NCI-H128 (cell line): ENCODE measurements around the gene DLGAP3.

ENCODE experiments used
- DNase-seq: peaks from one replicate; lab custom pipeline; 2025; ENCODE audit not compliant: unreplicated experiment; lab: John Stamatoyannopoulos, UW

Gene DLGAP3

DNA sequence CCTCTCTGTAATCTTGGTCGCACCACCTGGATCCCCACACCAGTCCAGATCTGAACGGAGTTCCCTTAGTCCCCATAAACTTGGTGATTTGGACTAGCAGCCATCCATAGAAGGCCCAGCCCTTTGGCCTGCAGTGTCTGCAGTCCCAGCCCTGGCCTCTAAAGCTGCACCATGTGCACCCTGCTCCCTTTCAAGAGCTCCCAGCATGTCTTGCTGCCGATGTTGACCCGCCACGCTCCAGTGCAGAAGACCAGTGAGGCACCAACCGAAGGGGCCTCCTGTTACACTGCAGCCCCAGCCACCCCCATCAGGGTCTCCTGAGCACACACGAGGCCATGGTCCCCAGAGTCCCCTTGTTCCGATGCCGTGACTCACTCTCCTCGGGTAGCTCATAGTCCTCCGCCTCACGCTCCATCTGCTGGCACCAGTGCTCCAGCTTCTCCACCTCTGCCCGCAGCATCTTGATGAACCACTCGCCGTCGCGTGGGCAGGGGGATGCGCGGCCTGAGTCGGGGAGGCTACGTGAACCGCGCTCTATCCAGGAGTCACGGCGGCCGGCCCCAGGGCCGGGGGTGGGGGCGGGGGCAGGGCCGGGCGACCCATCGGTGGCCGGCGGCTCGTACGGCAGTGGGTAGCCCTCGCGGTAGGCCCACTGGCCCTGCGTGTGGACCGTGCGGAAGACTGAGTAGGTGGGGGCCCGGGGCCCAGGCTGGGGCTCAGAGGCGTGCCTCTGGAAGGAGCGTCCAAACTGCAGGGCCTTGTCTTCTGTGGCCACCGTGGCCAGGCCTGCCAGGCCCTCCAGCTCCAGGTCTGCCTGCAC is 61.0 kb downstream of the DLGAP3 start:
- DNase-seq: no peak

GRCh38 chr1:34867415-34867814 is 62.0 kb downstream of the DLGAP3 start:
- DNase-seq: no peak

- DNase-seq: no peak
Observed at GRCh38 chr1:34866762-34867109, 62.7 kb downstream of the DLGAP3 start.

GRCh38 chr1:34865981-34866761 is 63.3 kb downstream of the DLGAP3 start:
- peak; percentile 36 for DNase-seq

- DNase-seq: no peak
Observed at GRCh38 chr1:34865573-34865972, 63.9 kb downstream of the DLGAP3 start.

- no peak for DNase-seq
Observed at GRCh38 chr1:34864759-34865158, 64.7 kb downstream of the DLGAP3 start.

DNA sequence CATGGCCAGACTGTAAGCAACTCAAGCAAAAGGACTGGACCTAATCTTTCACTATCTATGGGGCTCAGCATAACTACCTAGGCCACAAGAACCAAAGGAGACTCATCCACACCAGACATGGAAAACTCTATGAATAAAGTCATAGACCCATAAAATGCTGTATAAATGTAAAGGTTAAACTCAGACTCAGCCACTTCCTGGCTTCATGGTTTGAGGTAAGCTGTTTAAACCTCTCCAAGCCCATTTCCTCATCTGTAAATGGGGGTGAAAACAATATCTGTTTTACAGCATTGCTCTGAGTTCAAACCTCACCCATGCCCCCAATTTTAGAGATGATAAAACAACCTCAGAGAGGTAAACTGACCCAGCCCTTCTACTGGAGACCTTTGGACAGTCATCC is 65.9 kb downstream of the DLGAP3 start:
- DNase-seq: no peak

DNA sequence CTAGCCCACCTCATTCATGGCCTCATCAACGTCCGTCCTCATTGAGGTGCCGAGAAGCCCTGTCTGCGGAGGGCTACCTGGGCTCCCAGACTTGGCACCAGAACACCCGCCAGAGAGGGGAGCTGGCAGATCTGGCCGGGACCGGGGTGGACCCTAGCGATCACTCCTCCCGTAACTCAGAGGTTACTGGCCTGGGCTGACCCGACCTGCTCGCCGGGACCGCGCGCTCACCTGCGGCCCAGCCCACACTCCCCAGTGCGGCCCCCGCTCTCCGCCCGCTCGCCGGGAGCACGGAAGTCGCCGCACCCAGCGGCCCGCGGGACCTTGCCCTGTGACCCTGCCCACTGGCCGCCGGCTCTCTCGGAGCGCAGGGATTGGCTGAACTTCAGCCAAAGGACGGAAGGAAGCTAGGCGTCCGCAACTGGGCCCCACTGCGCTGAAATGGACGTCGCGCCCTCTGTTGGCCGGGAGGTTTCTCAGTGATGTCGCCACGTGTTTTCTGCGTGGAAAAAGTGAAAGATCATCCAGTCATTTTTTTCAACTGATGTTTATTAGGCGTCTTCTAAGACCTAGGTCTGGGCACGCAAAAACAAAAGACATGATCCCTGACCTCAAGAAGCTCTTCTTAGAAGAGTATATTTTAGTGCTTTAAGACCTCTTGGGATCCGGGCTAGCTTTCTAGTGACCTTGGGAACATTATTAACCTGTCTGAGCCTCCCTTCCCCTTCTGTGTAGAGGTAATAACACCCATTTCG is 69.8 kb downstream of the DLGAP3 start, which contains the start of gene SMIM12:
SMIM12 (minus strand) TSS at position 304 of the 755 bp plus-strand sequence. CDS start 3,772 bp downstream, outside the sequence.
- DNase-seq: peak; percentile 81

- no peak for DNase-seq
Observed at GRCh38 chr1:34858901-34859445, 70.5 kb downstream of the DLGAP3 start.

DNA sequence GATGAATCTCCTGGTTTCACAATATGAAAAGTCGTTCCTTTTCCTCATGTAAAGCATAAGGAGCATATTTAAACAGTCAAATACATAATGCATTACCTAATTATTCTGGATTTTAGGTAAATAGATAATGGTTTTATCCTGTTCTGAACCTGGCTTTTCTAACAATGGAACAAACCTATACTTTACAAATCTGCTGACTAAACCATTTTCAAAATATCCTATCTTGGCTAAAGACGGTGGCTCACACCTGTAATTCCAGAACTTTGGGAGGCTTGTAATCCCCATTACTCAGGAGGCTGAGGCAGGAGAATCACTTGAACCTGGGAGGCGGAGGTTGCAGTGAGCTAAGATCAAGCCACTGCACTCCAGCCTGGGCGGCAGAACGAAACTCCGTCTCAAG is 72.8 kb downstream of the DLGAP3 start:
- DNase-seq: no peak

- peak; percentile 95 for DNase-seq
Observed at GRCh38 chr1:34852677-34853217, 76.7 kb downstream of the DLGAP3 start.

DNA sequence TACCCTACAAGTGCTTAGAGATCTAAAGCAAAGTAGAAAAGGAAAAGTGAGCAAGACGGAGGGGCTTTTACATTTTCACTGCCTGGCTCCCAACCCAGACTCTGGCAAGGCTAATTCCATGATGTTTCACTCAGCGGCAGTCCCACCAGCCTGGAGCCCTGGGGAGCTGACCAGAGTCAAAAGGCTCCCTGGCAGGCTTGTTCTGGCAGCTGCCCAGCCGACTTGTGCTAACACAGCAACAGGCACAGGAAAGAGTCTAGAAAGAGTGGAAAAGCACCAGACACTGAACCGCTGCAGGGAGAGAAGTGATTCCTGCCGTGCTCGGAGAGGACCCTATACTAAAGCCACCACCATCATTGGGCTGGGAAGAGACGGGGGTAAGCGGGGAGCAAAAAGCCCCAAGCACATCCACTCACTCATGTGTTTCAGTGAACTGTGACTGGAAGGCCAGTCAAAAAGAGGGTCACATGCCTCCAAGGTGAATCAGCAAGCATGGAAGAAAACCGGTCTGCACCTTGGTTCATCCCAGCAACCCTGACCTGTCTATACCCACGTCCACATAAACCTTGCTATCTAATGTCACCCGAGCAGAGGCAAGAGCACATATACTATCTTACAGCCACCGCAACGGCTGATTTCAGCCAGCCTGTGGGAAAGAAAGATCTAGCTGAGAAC is 77.9 kb downstream of the DLGAP3 start:
- no peak for DNase-seq

GRCh38 chr1:34850382-34850781 is 79.1 kb downstream of the DLGAP3 start:
- no peak for DNase-seq

GRCh38 chr1:34847094-34847493 is 82.4 kb downstream of the DLGAP3 start:
- DNase-seq: no peak

- DNase-seq: no peak
Observed at GRCh38 chr1:34846265-34846664, 83.2 kb downstream of the DLGAP3 start.

DNA sequence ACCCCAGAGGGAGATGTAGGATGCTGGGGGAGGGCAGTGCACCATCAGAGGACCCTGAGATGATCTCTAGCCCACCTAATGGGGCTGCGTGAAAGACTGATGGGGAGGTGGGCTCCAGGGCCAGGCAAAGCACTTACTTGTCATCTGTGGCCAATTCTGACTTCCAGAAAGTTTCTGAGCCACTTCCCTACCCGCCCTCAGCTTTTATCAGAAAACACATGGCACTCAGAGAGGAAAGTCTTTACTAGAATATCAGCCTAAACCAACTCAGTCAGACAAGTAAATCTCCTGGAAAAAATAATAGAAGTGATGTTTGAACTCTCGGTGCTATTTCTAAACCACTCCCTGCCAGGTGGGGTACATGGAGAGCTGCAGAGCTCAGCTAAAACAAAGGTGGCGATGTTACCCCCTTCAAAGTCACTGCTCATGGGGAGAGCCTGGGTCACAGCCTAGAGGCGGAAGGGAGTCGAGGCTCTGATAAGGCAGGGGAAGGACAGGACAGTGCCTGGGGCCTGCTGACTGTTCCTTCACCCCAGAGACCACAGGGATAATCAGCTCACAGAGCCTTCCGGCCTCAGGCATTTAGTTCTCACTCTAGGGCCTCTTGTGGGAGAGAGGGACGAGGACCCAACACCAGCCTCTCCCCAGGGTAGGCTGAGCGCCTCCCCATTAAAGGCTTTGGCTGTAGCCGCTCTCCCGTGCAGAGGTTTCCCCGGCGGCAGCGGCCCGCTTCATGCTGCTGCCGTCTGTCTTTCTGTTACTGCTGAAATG is 84.1 kb downstream of the DLGAP3 start:
- DNase-seq: no peak

- DNase-seq: no peak
Observed at GRCh38 chr1:34844252-34844634, 85.2 kb downstream of the DLGAP3 start.

DNA sequence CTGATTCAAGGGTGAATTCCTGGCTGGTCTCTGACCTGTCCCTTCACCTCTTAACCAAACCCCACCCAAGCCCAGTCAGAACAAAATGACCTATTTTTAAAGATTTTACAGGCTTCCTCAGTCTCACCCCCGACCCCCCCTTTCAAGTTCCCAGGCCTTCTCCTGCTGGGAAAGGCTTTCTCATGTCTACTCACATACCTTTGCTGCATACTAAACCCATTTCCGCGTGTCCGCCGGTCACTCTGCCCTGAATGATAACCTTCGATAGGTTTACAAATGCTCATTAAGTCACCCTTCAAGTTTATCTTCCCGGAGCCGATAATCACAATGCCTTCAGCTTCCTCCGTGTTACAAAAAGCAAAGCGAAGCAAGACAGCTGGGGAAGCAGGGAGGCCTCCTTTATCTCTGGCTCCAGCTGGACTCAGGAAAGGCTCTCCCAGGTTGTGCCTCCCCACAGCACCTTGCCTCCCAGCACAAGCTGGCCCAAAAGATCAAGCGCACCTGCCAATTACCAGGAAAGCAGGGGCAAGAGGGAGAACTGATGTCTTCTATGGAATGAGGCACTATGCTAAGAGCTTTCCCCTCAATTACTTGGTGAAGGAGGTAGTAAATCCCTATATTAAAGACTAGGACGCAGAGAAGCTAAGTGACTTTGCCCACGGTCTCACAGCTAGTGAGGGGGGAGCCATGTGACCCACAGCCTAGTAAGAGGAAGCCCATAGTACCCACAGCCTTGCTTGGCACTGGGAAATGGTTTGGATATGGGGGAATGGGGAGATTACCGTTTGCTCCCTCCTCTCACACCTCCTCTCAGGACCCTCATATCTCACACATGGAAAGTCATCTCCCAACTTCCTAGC is 85.8 kb downstream of the DLGAP3 start:
- no peak for DNase-seq

DNA sequence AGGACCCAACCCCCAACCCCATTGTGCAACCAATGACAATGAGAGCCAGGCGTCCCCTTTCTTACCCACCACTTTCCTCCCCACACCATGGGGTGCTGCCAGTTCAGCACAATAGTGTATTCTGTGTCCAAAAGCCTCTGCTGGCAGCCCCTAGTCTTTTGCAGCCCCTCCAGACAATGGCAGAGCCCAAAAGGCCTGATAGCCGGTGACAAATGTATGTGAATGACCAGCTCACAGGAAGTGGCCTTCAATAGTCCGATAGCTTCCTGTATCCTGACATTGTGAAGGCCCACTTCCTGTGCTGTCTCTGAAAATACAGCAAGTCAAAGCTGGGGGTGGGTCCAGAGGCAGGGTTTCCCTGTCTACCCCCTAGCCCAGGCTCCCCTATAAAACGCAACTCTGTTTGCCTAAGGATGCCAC is 86.5 kb downstream of the DLGAP3 start:
- no peak for DNase-seq
